Aorta (tissue), 5 donors: ENCODE results near the gene CARMIL3. TPM values are rescaled to one million over a fixed set of nuclear protein-coding genes. Genes with fewer than 3 reads are reported as not detected.

Source experiments
- ATAC-seq: fragments of 200-7000 bp; cut with Tn5 transposase; one replicate; pipeline ENCODE4 v1.9.1; 2022; ENCODE audit warnings: moderate library complexity; ENCODE audit not compliant: low FRiP score
- DNase-seq, 2 donors: peaks; one replicate each; pipeline ENCODE4 v3.0.0-alpha.2; 2020
- H3K27ac ChIP-seq, 2 donors: one replicate each; pipeline ENCODE4 v1.5.1; 2013; ENCODE audit warnings: low read length in 2 of 2, mild to moderate bottlenecking in 2 of 2, moderate library complexity in 2 of 2, control low read depth in 1 of 2, inconsistent platforms in 1 of 2, low read depth in 1 of 2
- H3K27me3 ChIP-seq, 2 donors: one replicate each; pipeline ENCODE4 v1.6.1; 2013; ENCODE audit warnings: control low read depth in 1 of 2, low read length in 1 of 2, mild to moderate bottlenecking in 1 of 2, moderate library complexity in 1 of 2; ENCODE audit not compliant: insufficient read depth in 2 of 2, control insufficient read depth in 1 of 2
- H3K36me3 ChIP-seq, 2 donors: one replicate each; pipeline ENCODE4 v1.6.1; 2013; ENCODE audit warnings: control low read depth in 1 of 2, low read length in 1 of 2, mild to moderate bottlenecking in 1 of 2; ENCODE audit not compliant: insufficient read depth in 2 of 2, control insufficient read depth in 1 of 2
- H3K4me1 ChIP-seq, 2 donors: one replicate each; pipeline ENCODE4 v1.6.1; 2013; ENCODE audit warnings: low read length in 2 of 2, control low read depth in 1 of 2, mild to moderate bottlenecking in 1 of 2, moderate library complexity in 1 of 2; ENCODE audit not compliant: insufficient read depth in 2 of 2, control insufficient read depth in 1 of 2
- H3K4me3 ChIP-seq, 2 donors: one replicate each; pipeline ENCODE4 v1.5.1; 2013; ENCODE audit warnings: low read length in 2 of 2, control low read depth in 1 of 2, mild to moderate bottlenecking in 1 of 2
- H3K9me3 ChIP-seq: one replicate; pipeline ENCODE4 v1.6.1; 2013; ENCODE audit warnings: mild to moderate bottlenecking, low read length; ENCODE audit not compliant: control insufficient read depth
- WGBS, 2 donors: extraction: QIAGEN DNeasy Blood & Tissue Kit; methylation state at CpG; one replicate each; pipeline ENCODE4 v1.1.7; 2013; 5-methylcytosine and 5-hydroxymethylcytosine counted together
- intact Hi-C, 2 donors: fragments of 100-400 bp; cut with DNase I; formaldehyde crosslinking; loops; one replicate each; pipeline versions ENCODE4 v1.14.2 to v1.15.0; 2022
- polyA plus RNA-seq, 2 donors: library from polyadenylated mRNA; stranded (reverse); fragments of 200-250 nt; gene quantifications; one replicate each; pipeline ENCODE4 v1.2.3, GENCODE V29; 2013
- total RNA-seq, 2 donors: library from RNA; stranded (reverse); fragmentation: NEBNext Ultra II Directional; extraction: Animal tissue kit (Norgen Biotek cat#: 25700); gene quantifications; one replicate each; pipeline ENCODE4 v1.2.1, GENCODE V29; 2021
- donor health status: healthy with polysubstance abuse.
- donor health status: Bipolar disorder and iron deficiency.
- donor health status: DM: no; HTN: no; CAD: no.
- donor health status: DM: no; HTN: no; CAD: no.
- donor health status: DM: yes; HTN: yes; CAD: no.

CARMIL3 gene
- total and polyA plus RNA-seq, 4 donors: 0.24 to 0.43 (median 0.42) TPM; not detected in 1

GRCh38 chr14:24051176-24051788 is 527 bp upstream of the CARMIL3 start:
- Histone ChIP-seq H3K4me3 (peak overlapping the region in 1 of 2 donors; percentile 45), H3K9me3 (no peaks in the 10 kb centered on the region), H3K27me3 (no peaks in the 10 kb centered on the region), H3K27ac (no peak overlapping the region), H3K36me3 (no peaks in the 10 kb centered on the region), H3K4me1 (no peaks in the 10 kb centered on the region)
- DNase-seq: no peak
- ATAC-seq: no peak
- WGBS, 2 donors: 27 to 28% methylated on average over 20 of the region's 20 CpGs
- intact Hi-C loops: no loop called here

GRCh38 chr14:24052656-24053547 is 1.1 kb downstream of the CARMIL3 start:
- no peaks in the 10 kb centered on the region for H3K4me1 ChIP-seq
- intact Hi-C loops: no loop called here
- 55 to 57% methylated on average over 19 to 20 of the region's 20 CpGs for WGBS, 2 donors
- H3K27me3 ChIP-seq: no peaks in the 10 kb centered on the region
- H3K4me3 ChIP-seq: peak overlapping the region in 1 of 2 donors; percentile 45
- DNase-seq (peak in 1 of 2 donors; percentile 68), ATAC-seq (no peak)
- no peak overlapping the region for H3K27ac ChIP-seq
- H3K9me3 ChIP-seq: no peaks in the 10 kb centered on the region
- H3K36me3 ChIP-seq: no peaks in the 10 kb centered on the region

GRCh38 chr14:24053548-24054323 is 1.9 kb downstream of the CARMIL3 start:
- ATAC-seq (no peak), DNase-seq (peak in 1 of 2 donors; percentile 47)
- H3K36me3 ChIP-seq: no peaks in the 10 kb centered on the region
- WGBS, 2 donors: 67 to 73% methylated on average over 10 of the region's 10 CpGs
- intact Hi-C loops: no loop called here
- H3K4me3 ChIP-seq: no peak overlapping the region
- H3K9me3 ChIP-seq: no peaks in the 10 kb centered on the region
- H3K27ac ChIP-seq: no peak overlapping the region
- H3K27me3 ChIP-seq: no peaks in the 10 kb centered on the region
- no peaks in the 10 kb centered on the region for H3K4me1 ChIP-seq

- Histone ChIP-seq H3K36me3 (no peaks in the 10 kb centered on the region), H3K4me1 (no peaks in the 10 kb centered on the region), H3K4me3 (no peak overlapping the region), H3K27me3 (no peaks in the 10 kb centered on the region), H3K9me3 (no peaks in the 10 kb centered on the region), H3K27ac (no peak overlapping the region)
- intact Hi-C loops: no loop called here
- ATAC-seq: no peak
- 73 to 83% methylated on average over 6 of the region's 6 CpGs for WGBS, 2 donors
- DNase-seq: no peak
Observed at GRCh38 chr14:24054324-24054641, 2.5 kb downstream of the CARMIL3 start.

- no peak overlapping the region for H3K4me3 ChIP-seq
- 91 to 92% methylated on average over 9 of the region's 9 CpGs for WGBS, 2 donors
- H3K9me3 ChIP-seq: no peaks in the 10 kb centered on the region
- H3K27ac ChIP-seq: no peak overlapping the region
- DNase-seq: no peak
- no peaks in the 10 kb centered on the region for H3K36me3 ChIP-seq
- H3K4me1 ChIP-seq: no peaks in the 10 kb centered on the region
- ATAC-seq: no peak
- no peaks in the 10 kb centered on the region for H3K27me3 ChIP-seq
- intact Hi-C loops: loop anchor here in 1 of 2 donors (5.0 kb wide), 1 partner anchor 53 kb away; no protein-coding TSS in a partner anchor
Observed at GRCh38 chr14:24054646-24055045, 2.8 kb downstream of the CARMIL3 start.

GRCh38 chr14:24055971-24056799 is 4.4 kb downstream of the CARMIL3 start:
- no peak for DNase-seq
- intact Hi-C loops: loop anchor here in 1 of 2 donors (5.0 kb wide), 1 partner anchor 51 kb away; no protein-coding TSS in a partner anchor
- no peak overlapping the region for H3K27ac ChIP-seq

GRCh38 chr14:24056800-24057184 is 5.0 kb downstream of the CARMIL3 start:
- ATAC-seq (no peak), DNase-seq (no peak)
- H3K4me3 ChIP-seq: no peak overlapping the region
- no peaks in the 10 kb centered on the region for H3K36me3 ChIP-seq
- H3K27ac ChIP-seq: no peak overlapping the region
- 64 to 67% methylated on average over 8 of the region's 8 CpGs for WGBS, 2 donors
- no peaks in the 10 kb centered on the region for H3K27me3 ChIP-seq
- H3K4me1 ChIP-seq: no peaks in the 10 kb centered on the region
- intact Hi-C loops: loop anchor here in 1 of 2 donors (5.0 kb wide), 1 partner anchor 51 kb away; no protein-coding TSS in a partner anchor
- no peaks in the 10 kb centered on the region for H3K9me3 ChIP-seq

More at GRCh38 chr14:24055971-24056799, 4.4 kb downstream of the CARMIL3 start:
- 76 to 81% methylated on average over 9 to 10 of the region's 10 CpGs for WGBS, 2 donors
- Histone ChIP-seq H3K36me3 (no peaks in the 10 kb centered on the region), H3K27me3 (no peaks in the 10 kb centered on the region), H3K4me1 (no peaks in the 10 kb centered on the region), H3K4me3 (no peak overlapping the region), H3K9me3 (no peaks in the 10 kb centered on the region)
- no peak for ATAC-seq

- no peak overlapping the region for H3K4me3 ChIP-seq
- H3K9me3 ChIP-seq: no peaks in the 10 kb centered on the region
- no peaks in the 10 kb centered on the region for H3K36me3 ChIP-seq
- intact Hi-C loops: loop anchor here in 1 of 2 donors (5.0 kb wide), 1 partner anchor 50 kb away; no protein-coding TSS in a partner anchor
- 73 to 79% methylated on average over 2 of the region's 2 CpGs for WGBS, 2 donors
- H3K4me1 ChIP-seq: no peaks in the 10 kb centered on the region
- no peak for ATAC-seq
- no peak overlapping the region for H3K27ac ChIP-seq
- no peak for DNase-seq
- no peaks in the 10 kb centered on the region for H3K27me3 ChIP-seq
Observed at GRCh38 chr14:24057271-24057670, 5.5 kb downstream of the CARMIL3 start.
